GM23248 (cell line): ENCODE measurements around the gene CD96.

Source experiments
- EZH2 ChIP-seq: fragments of 200-600 bp; sonication (generic); IDR thresholded peaks from 2 replicates; pipeline ENCODE4 v1.6.1; 2018; ENCODE audit warnings: antibody characterized with exemption, mild to moderate bottlenecking; ENCODE audit not compliant: insufficient read depth, poor library complexity, severe bottlenecking
- EZH2phosphoT487 ChIP-seq: fragments of 200-600 bp; sonication (generic); IDR thresholded peaks from 2 replicates; pipeline ENCODE4 v1.6.1; 2018; ENCODE audit warnings: antibody characterized with exemption, moderate library complexity, mild to moderate bottlenecking, low read depth; ENCODE audit not compliant: insufficient read depth

DNA sequence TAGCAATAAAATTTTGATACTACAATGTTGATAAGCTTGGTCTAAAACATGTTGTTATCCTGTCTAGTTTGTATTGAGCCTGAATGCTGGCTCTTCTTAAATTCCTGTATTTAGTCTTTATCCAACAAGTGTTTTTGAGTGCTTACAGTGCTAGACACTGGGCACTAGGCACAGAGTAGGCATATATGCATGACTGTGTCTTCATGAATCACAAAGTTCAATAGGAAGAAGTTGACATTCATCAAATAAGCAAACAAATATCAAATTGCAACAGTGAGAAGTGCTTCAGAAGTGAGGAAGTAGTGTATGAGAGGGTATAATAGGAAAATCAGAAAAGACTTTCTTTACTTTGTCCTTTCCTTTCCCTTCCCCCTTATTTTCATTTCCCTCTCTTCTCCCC is 6.8 kb downstream of the CD96 start:
- TF ChIP-seq EZH2: no peak
- TF ChIP-seq EZH2phosphoT487: no peak
